ENCODE data around the gene ADCY2. TPM values are rescaled to one million over a fixed set of nuclear protein-coding genes. Genes with fewer than 3 reads are reported as not detected.

Gene ADCY2
- polyA plus RNA-seq, 1 donor (not counting 4 experiments of a cell fraction or from before 2014, with no cell fraction given): 0.13 TPM

- Histone ChIP-seq H3K27me3 (ENCODE audit: control insufficient read depth, extremely low read depth, insufficient read depth, low read length) (peaks cover 42% of the 10 kb centered on the region), H3K4me2 (ENCODE audit: control insufficient read depth, extremely low read depth, insufficient read depth, low read depth, low read length) (no peak overlapping the region), H3K4me3 (ENCODE audit: control insufficient read depth in 2 of 3, extremely low read depth in 1 of 3, insufficient read depth in 2 of 3, low read depth in 1 of 3, low read length in 3 of 3) (no peak overlapping the region), H3K4me1 (ENCODE audit: control insufficient read depth, extremely low read depth, insufficient read depth, low read length) (peaks cover 4% of the 10 kb centered on the region), H4K20me1 (ENCODE audit: control insufficient read depth, extremely low read depth, insufficient read depth, low read length) (no peaks in the 10 kb centered on the region), H2AFZ (ENCODE audit: control insufficient read depth, low read length) (no peak overlapping the region), H3K36me3 (ENCODE audit: control insufficient read depth in 2 of 2, extremely low read depth in 1 of 2, insufficient read depth in 2 of 2, low read length in 2 of 2) (no peaks in the 10 kb centered on the region), H3K9me1 (ENCODE audit: control insufficient read depth, extremely low read depth, insufficient read depth, low read length) (no peaks in the 10 kb centered on the region), H3K27ac (ENCODE audit: control insufficient read depth, insufficient read depth, low read length) (no peak overlapping the region), H3K9me3 (ENCODE audit: control insufficient read depth, low read depth, low read length) (no peaks in the 10 kb centered on the region), H3K9ac (ENCODE audit: control insufficient read depth, extremely low read depth, insufficient read depth, low read length) (no peak overlapping the region), H3K79me2 (ENCODE audit: control insufficient read depth, insufficient read depth, low read length) (no peaks in the 10 kb centered on the region)
- TF ChIP-seq EZH2 (IDR thresholded peaks at IDR 0.05; ENCODE audit: low read length) (peak; percentile 45), CTCF (optimal IDR thresholded peaks at IDR 0.05 in 1 of 3, IDR thresholded peaks at IDR 0.05 in 1 of 3, conservative IDR thresholded peaks at IDR 0.05 in 1 of 3; ENCODE audit: extremely low read depth in 1 of 3, insufficient read depth in 2 of 3, low read length in 3 of 3) (no peak)
- no peak for DNase-seq (ENCODE audit: low read depth, low spot score)
- FAIRE-seq: no peak
- dilution Hi-C loops (cut with MboI; ENCODE audit: extremely low pct_ligation_motif_present, low sequenced_read_pairs): no loop called here
Observed at GRCh38 chr5:7393921-7394799, 1.8 kb upstream of the ADCY2 start.

DNA sequence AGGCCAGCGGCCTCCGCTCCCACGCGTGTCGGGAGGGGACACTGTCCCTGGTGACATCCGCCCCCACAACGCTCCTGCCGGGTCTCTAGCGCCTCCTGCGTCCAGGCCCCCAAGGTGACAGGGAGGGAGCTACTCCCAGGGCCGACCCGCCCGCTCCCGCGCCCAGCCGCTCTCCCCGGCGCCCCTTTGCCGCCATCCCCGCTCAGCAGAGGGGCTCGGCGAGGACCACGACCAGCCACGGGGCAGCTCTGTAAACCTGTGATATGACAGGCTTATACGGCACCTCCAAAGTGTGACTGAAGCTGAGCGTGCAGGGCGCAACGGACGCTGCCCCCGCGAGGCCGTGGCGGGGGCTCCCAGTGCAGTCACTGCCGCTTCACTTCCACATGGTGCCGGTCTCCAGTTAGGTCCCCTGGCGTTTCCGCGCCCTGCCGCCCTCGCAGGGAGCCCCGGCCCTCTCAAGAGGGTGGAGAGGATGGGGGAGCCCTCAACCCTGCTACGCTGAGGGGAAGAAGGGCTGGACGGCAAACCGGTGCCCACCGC is 978 bp upstream of the ADCY2 start:
- no peak for DNase-seq (ENCODE audit: low read depth, low spot score)
- dilution Hi-C loops (cut with MboI; ENCODE audit: extremely low pct_ligation_motif_present, low sequenced_read_pairs): no loop called here
- no peak overlapping the region for H2AFZ ChIP-seq (ENCODE audit: control insufficient read depth, low read length)
- H3K9me3 ChIP-seq (ENCODE audit: control insufficient read depth, low read depth, low read length): no peaks in the 10 kb centered on the region
- H3K27ac ChIP-seq (ENCODE audit: control insufficient read depth, insufficient read depth, low read length): no peak overlapping the region
- H3K36me3 ChIP-seq (ENCODE audit: control insufficient read depth in 2 of 2, extremely low read depth in 1 of 2, insufficient read depth in 2 of 2, low read length in 2 of 2): no peaks in the 10 kb centered on the region
- TF ChIP-seq EZH2 (IDR thresholded peaks at IDR 0.05; ENCODE audit: low read length): no peak
- TF ChIP-seq CTCF (optimal IDR thresholded peaks at IDR 0.05 in 1 of 3, IDR thresholded peaks at IDR 0.05 in 1 of 3, conservative IDR thresholded peaks at IDR 0.05 in 1 of 3; ENCODE audit: extremely low read depth in 1 of 3, insufficient read depth in 2 of 3, low read length in 3 of 3): no peak
- peaks cover 4% of the 10 kb centered on the region for H3K4me1 ChIP-seq (ENCODE audit: control insufficient read depth, extremely low read depth, insufficient read depth, low read length)
- H3K9me1 ChIP-seq (ENCODE audit: control insufficient read depth, extremely low read depth, insufficient read depth, low read length): no peaks in the 10 kb centered on the region
- no peak overlapping the region for H3K4me3 ChIP-seq (ENCODE audit: control insufficient read depth in 2 of 3, extremely low read depth in 1 of 3, insufficient read depth in 2 of 3, low read depth in 1 of 3, low read length in 3 of 3)
- no peaks in the 10 kb centered on the region for H4K20me1 ChIP-seq (ENCODE audit: control insufficient read depth, extremely low read depth, insufficient read depth, low read length)
- no peak overlapping the region for H3K9ac ChIP-seq (ENCODE audit: control insufficient read depth, extremely low read depth, insufficient read depth, low read length)
- no peak overlapping the region for H3K4me2 ChIP-seq (ENCODE audit: control insufficient read depth, extremely low read depth, insufficient read depth, low read depth, low read length)
- H3K27me3 ChIP-seq (ENCODE audit: control insufficient read depth, extremely low read depth, insufficient read depth, low read length): peaks cover 43% of the 10 kb centered on the region
- no peak for FAIRE-seq
- no peaks in the 10 kb centered on the region for H3K79me2 ChIP-seq (ENCODE audit: control insufficient read depth, insufficient read depth, low read length)

All from keratinocyte (primary cell).